ENCODE data around the gene TP53INP2. TPM values are rescaled to one million over a fixed set of nuclear protein-coding genes. Genes with fewer than 3 reads are reported as not detected.
"Not testable (repeated sequence)": the region's sequence is repeated elsewhere in the genome, so short reads cannot be mapped to it uniquely, and the experiment has no call there.

The TP53INP2 gene
- total RNA-seq, 1 experiment from 2014 or later = 6.1 TPM

DNA sequence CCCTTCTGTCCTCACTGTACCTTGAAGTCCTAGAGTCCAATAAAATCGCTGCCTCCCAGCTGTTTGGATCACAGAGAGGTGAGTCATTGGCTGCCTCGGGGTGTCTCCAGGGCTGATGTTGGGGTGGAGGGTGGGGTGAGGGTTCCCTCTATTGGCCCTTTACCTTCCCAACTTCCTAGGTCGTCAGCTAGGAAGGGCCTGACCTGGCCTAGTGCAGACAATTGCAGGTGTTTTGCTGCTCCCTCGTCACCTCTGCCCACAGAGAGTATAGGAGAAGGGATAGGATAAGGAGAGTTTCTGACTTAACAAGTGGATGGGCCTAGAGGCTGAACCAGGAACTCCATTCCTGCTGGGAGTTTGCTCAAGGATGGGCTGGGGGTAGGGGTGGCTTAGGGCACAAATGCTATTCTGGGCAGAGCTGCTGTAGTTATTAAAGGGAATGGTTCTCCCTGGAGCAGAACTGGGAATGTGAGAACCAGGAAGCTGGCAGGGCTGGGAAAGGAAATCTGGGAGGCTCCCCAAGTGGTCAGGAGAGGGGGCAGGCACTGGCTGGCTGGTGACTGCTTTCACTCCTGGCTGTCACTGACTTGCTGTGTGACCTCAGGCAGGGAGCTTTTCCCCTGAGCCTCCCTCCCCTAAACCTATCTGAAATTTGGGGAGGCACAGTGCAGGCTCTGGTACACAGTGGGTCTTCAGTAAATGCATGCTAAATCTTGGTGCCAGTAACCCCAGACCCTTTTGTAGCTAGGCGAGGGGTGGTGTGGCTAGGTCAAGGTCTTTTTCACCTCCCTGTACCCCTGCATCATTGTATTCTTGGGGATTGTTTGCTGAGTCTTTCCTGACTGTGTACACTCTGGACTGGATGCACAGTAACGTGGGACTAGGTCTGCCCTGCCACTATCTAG lies 1.5 kb downstream of the TP53INP2 start:
- DNase-seq (ENCODE audit: low spot score) = peak; percentile 35

DNA sequence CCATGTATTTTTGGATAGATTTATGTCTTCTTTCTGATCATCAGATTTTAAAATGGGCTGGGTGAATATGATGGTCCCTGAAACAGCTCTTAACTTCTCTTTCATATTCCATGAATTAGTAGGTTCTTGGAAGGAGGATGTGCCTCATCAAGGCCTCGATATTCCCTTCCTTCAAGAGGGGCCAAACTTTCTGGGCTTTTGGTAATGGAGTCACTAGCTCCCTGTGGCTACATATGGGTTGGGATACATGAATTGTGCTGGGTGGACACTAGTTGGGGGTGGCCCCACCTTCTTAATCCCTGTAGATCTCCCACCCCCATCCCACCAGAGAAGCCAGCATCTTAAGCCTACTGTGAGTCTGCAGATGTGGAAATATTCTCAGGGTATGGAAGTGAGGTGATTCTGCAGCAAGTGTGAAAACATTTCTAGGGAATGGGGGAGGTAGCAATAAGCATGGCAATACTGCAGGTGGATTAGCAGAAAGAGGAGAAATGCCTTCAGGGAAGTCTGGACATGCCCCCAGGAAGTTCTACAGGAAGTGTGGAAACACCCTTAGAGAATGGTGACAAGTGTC lies 2.2 kb downstream of the TP53INP2 start:
- no peak for DNase-seq (ENCODE audit: low spot score)

DNA sequence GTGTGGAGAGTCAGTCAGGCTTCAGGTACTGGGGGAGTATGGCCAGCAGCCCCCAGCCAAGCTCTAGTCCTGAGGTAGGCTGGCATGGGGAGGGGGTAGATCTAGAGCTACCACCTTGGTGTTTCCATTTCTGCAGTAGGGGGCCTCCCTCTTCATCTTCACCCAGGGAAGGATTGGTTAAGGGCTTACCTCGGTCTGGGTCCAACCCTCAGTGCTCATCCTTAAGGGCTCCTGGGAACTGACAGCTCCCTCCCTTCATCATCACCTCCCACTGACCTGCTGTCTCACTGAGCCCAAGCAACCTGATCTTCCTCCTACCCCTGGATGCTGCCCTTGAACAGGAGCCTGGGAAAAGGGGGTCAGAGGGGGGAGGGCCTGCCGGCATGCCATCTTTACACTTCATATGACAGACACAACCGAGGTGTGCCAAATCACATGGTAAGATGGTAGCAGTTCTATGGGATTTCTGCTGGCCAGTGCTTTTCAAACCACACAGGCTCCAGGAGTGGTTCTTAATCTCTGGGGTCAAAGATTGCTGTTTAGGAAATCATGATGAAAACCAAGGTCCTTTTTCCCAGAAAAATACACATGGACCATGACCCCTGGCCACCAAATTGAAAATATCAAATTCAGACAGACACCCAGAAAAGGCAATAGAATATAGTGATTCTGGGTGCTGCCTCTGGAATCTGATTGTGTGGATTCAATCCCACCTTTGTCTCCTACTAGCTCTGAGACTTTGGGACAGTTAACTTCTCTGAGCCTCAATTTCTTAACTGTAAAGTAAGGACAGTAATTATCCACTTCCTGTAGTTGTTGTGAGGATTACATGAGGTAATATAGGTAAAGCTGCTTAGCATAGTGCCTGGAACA lies 3.0 kb downstream of the TP53INP2 start:
- no peak for DNase-seq (ENCODE audit: low spot score)

DNA sequence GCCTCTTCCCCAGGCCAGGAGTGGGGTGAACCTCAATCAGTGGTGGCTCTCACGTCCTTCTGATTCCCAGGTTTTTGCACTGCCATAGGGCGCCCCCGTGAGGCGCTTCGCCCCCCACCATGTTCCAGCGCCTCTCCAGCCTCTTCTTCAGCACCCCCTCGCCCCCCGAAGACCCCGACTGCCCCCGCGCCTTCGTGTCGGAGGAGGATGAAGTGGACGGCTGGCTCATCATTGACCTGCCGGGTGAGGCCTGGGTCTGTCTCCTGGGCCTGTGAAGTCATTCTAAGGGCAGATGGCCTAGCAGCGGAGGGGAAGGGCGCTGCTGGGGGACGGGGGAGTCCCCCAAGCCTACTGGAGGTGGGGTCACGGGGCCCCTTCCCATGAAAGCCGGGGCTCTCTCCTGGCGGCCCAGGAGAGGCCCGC lies 4.5 kb downstream of the TP53INP2 start:
- DNase-seq (ENCODE audit: low spot score) = no peak

DNA sequence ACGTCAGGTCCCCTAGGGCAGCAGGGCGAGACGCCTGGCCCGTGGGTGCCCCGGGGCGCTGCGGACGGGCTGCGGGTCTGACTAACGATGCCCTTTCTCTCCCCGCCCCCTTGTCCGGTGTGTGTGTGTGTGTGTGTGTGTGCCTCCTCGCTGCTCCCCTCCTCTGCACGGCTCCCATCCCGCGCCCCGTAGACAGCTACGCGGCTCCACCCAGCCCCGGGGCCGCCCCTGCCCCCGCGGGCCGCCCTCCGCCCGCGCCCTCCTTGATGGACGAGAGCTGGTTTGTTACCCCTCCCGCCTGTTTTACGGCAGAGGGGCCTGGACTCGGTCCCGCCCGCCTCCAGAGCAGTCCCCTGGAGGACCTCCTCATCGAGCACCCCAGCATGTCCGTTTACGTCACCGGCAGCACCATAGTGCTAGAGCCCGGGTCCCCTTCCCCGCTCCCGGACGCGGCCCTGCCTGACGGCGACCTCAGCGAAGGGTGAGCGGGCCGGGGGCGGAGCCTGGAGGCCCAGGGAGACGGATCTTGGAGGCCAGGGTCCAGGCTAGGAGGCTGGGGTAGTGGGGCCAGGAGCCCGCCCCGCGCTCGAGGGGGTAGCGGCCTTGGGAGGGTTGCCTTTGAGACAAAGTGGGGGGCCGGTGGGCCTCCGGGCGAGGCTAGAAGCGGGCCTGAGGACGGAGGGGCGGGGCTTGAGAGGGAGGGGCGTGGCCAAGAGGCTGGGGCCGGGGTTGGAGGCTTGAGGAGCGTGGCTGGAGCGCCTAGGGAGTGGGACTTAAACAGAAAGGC lies 5.1 kb downstream of the TP53INP2 start:
- peak; percentile 75 for DNase-seq (ENCODE audit: low spot score)

DNA sequence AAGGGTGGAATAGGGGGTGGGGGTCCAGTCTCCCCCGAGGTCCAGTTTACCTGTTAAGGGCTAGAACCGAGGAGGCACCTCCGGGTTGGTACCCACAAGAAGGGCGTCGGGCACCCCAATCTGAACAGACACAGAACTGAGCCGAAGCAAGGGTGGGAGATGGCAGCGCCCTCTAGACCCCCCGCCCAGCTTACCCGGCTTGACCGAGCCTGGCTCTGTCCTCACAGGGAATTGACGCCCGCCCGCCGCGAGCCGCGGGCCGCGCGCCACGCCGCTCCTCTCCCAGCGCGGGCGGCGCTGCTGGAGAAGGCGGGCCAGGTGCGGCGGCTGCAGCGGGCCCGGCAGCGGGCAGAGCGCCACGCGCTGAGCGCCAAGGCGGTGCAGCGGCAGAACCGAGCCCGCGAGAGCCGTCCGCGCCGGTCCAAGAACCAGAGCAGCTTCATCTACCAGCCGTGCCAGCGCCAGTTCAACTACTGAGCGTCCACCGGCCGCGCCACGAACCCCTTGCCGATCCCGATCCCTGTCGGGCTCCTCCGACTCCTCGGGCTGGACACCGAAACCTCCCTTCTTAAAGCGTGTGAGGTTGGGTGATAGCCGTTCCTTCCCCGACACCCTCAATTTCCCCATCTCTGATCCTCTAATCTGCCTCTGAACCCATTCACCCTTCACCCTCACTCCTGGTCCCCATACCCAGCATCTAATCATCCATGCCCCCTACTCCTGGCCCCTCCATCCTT lies 5.9 kb downstream of the TP53INP2 start:
- peak; percentile 47 for DNase-seq (ENCODE audit: low spot score)

DNA sequence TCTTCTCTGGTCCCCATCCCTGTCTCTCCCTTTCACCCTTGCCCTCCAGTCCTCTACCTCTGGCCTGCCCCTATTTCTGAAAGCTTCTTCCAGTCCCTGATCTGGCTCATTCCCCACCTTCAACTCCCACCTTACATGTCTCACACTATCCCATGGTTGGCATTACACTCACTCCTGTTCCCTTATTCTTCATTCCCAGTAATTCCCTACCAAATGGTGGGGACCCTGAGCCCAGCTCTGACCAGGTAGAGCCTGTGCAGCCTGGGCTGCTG lies 6.4 kb downstream of the TP53INP2 start:
- DNase-seq (ENCODE audit: low spot score) = no peak

DNA sequence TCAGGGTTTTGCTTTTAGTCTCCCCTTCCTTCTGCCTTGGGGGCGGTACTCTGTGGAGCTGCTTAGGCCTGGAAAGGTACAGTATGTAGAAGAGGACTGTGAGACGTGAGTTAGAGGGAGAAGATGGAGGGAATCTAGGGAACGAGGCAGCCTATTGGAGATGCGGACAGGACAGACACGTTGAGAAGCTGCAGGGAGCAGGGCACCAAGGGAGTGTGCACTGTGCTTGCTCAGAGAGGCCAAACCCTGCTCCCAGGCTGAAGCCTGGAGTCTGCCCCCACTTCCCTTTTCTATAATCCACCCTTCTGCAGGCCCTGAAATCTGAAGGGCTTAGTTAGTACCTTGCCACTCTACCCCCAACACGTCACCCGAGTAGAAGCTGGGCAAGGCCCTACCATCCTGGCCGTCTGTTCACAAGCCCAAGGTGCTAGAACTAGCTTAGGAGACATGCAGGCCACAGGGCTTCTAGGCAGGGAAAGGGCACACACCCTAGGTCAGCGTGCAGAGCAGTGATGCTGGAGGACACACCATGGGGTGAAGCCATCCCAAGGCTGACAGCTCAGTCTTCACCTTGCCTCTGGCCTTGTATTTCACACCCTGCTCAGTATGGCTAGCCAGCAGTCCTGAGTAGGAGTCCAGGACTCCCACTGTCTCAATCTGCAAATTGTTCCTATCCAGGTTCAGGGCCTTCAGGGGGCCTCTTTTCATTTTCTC lies 6.9 kb downstream of the TP53INP2 start:
- no peak for DNase-seq (ENCODE audit: low spot score)

DNA sequence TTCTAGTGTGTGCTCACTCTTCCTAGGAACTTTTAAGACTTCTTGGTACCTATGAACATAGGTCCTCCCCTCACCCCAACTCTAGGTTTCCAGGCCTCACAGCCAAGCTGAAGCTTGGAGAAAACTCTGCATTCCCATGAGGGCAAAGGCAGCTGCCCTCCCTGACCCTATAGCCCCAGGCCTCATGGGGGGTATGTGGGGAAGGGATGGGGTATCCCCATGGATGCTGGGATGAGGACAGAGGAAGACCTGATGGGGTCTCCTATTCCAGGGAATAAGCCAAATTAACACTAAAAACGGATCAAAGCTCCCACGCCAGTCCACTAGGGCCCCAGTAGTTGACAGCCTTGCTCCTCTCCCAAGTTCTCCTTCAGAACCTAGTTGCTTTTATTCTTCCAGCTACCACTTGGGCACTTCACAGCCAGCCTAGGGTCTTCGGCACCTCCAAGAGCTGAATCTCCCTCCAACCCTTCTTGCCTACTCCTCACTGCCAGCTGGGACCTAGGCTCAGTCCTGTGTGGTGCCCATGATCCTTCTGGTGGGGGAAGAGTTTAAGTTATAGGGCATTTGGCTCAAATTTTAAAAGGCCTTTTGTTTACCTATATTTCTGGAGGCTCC lies 7.8 kb downstream of the TP53INP2 start:
- DNase-seq (ENCODE audit: low spot score) = no peak

DNA sequence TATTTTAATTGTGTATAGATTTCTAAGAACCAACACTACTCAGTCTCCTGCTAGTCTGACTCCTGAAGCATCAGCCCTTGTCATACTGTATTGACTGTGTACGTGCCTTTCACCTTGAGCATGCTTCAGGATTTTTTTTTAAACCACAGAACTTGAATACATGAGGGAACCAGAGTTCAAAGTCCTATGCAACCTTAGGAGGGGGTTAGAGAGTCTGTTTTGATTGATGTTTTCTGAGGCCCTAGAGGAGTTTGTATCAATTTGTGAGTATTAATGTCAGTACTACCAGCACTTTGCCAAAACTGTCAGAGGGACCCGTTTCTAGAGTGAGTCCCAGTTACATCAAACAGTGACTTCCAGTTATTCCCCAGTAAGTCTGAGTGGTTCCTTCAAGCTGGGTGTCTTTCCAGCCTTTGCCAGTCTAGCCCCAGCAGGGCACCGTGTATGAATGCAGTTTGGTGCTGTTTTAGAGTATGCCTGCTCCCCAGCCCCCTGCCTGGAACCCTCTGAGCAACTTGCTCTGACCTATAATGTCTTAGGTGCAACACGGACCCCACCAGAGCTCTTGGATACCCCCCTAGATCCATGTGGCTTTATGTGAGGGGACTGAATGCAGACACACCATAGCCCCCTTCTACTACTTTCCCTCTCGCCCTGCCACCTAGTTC lies 8.5 kb downstream of the TP53INP2 start:
- DNase-seq (ENCODE audit: low spot score) = no peak

DNA sequence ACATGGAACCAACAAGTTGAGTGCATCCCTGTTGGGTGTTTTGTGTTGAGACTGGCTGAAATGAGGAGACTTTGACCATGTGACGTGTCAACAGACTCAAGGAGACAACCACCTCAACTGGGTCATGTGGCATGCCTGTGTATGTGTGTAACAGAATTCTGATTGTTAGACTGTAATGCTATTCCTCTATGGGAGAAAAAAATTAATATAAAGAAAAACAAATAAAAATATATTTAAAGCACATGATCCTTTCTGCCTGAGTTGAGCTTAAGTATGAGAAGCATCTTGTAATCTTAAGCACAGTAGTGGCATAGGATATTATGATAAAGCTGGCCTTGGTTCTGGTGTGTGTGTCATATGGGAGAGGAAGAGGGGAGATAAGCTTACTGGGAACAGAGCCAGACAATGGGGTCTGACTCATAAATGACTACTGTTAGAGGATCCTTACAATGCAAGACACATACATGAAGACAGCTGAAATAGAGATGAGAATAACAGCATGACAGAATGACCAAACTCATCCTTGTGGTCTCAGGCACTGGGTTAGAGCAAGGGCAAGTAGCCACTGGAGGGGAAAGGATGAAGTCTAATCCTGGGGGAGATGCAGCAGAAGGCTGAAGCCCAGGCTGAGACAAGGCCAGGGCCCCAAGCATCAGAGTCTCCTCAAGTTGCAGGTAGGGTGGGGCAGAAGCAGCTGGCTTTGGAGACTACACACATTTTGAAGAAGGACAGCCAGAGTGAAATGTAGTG lies 9.2 kb downstream of the TP53INP2 start:
- peak; percentile 66 for DNase-seq (ENCODE audit: low spot score)

DNA sequence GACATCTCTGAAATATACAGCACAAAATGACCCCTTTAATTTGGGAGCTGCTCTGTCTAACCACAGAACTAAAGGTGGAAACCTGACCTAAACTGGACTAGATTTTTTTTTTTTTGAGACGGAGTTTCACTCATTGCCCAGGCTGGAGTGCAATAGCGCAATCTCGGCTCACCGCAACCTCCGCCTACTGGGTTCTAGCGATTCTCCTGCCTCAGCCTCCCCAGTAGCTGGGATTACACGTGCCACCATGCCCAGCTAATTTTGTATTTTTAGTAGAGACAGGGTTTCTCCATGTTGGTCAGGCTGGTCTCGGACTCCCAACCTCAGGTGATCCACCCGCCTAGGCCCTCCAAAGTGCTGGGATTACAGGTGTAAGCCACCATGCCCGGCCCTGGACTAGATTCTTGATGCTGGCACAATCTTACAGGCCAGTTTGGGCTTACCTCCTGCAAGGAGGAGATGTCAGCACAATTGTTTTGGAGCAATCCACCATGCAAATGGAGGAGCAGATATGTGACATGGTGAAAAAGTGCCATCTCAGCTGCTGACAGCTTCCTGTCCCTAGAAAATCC lies 9.9 kb downstream of the TP53INP2 start:
- DNase-seq (ENCODE audit: low spot score) = not testable (repeated sequence)

DNA sequence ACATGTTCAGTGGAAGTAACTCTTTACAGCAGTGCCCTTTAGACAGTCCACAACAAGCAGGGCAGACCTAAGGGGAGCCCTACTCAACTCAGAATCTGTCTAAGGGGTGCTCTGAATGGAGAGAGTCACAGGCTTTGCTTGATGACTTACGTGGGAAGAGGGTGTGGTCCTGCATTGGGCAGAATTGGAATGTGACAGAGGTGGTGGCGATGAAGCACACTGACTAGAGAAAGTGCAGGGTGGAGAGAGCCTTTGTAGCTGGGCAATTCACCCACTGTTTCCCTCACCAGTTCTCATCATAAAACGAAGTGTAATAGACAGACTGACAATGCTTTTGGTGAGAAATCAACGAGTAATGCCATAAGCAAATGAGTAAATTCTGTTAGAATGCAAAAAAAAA lies 11.2 kb downstream of the TP53INP2 start:
- no peak for DNase-seq (ENCODE audit: low spot score)

DNA sequence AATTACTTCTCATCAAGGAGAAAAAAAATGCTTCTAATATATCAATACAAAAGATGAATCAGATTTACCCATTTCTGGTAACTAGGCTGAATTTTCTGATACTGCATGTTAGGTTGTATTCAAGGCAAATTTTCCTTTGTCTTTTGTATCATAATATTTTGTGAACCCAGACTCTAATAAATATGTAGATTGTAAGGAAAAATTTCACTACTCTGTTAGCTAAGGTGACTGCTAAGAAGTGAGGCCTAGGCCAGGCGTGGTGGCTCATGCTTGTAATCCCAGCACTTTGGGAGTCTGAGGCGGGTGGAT lies 12.7 kb downstream of the TP53INP2 start:
- DNase-seq (ENCODE audit: low spot score) = no peak

DNA sequence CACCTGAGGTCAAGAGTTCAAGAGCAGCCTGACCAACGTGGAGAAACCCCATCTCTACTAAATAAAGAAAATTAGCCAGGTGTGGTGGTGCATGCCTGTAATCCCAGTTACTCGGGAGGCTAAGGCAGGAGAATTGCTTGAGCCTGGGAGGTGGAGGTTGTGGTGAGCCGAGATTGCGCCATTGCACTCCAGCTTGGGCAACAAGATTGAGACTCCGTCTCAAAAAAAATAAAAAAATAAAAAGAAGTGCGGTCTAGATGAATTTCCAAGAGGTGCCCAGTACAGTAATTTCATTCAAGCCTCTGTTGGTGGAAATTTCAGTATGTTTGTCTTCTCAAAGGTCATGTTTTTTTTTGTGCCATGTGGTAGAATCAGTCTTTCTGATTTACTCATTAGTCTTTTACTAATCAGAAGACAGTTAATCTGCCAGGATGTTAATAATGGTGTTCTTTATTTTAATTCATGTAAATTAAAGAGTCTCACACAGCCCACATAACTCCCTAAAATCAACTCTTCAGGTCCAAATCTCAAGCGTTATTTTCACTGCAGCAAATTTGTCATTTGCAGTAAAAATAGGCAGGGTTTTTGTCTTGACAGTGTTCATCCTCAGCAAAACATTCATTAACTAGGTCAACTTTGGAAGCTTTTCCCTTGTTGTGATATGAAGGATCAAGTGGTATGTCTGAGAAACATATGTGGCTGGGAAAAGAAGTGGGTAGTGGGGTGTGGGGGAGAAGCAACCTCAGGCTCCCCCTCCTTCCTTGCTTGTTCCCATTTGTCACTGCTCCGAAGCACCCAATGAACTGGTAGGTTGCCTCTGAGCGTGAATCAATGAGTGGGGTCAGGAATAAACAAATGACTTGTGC lies 13.3 kb downstream of the TP53INP2 start:
- no peak for DNase-seq (ENCODE audit: low spot score)

DNA sequence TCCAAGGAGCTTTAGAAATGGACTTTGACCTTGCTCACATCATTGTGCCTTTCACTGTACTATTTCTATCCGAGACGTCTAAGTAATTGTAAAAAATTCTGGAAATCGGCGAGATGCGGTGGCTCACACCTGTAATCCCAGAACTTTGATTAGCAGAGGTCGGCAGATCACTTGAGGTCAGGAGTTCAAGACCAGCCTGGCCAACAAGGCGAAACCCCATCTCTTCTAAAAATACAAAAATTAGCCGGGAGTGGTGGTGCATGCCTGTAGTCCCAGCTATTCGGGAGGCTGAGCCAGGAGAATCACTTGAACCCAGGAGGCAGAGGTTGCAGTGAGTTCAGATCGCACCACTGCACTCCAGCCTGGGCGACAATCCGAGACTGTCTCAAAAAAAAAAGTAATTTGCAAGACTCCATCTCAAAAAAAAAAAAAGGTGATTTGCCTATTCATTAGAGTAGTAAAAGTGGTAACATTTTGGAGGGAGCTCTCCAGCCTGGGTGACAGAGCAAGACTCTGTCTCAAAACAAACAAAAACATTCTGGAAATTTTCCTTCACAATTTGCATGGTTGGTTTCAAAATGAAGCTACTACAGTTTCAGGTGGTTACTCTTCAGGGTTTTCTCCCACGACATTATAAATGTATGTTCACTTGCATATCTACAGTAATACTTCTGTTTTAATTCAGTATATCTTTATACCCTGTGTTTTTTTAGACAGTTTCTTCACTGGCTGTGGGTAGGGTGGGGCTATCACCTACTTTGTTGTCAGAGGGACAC lies 15.3 kb downstream of the TP53INP2 start:
- not testable (repeated sequence) for DNase-seq (ENCODE audit: low spot score)

DNA sequence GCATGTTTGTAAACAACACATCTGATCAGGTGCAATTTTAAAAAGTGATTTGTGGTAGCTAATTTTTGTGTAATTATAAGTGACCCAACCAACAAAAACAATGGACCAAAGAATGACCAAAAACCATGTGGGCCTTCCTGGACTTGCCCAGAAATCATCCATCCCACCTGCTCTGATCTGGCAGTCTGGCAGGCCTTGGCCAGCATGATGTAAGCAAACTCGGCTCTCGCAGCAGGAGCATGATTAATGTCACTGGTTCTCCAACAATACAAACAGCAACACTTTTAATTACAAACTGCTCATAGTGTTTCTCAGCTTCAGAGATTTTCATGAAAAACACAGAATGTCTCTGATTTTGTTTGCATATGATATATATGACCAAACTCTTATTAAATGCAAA lies 16.1 kb downstream of the TP53INP2 start:
- no peak for DNase-seq (ENCODE audit: low spot score)
